Endometrial microvascular endothelial cells (primary cell): ENCODE data around the gene VWCE. TPM values are rescaled to one million over a fixed set of nuclear protein-coding genes. Genes with fewer than 3 reads are reported as not detected.
"Not testable (repeated sequence)": the region's sequence is repeated elsewhere in the genome, so short reads cannot be mapped to it uniquely, and the experiment has no call there.

ENCODE experiments used
- in situ Hi-C: cut with HindIII; loops from 2 replicates; pipeline ENCODE4 v1.10.0; 2017; ENCODE audit warnings: low sequenced_read_pairs, low pct_unique_long_range_greater_than_20kb; ENCODE audit errors: inconsistent ontology term
- total RNA-seq: library from RNA; depleted of rRNA; stranded (reverse); fragments of >200 nt; gene quantifications from one replicate; pipeline ENCODE4 v1.2.3, GENCODE V29; 2015; ENCODE audit errors: inconsistent ontology term

The VWCE gene
- total RNA-seq, 1 donor from 2014 or later: 6.6 TPM

GRCh38 chr11:61229458-61229857, 65.7 kb downstream of the VWCE start:
- in situ Hi-C loops: not testable (repeated sequence)

GRCh38 chr11:61226457-61227137, 68.5 kb downstream of the VWCE start:
- in situ Hi-C loops: not testable (repeated sequence)

- in situ Hi-C loops: not testable (repeated sequence)
These were observed 72.4 kb downstream of the VWCE start for GRCh38 chr11:61222692-61223091.

DNA sequence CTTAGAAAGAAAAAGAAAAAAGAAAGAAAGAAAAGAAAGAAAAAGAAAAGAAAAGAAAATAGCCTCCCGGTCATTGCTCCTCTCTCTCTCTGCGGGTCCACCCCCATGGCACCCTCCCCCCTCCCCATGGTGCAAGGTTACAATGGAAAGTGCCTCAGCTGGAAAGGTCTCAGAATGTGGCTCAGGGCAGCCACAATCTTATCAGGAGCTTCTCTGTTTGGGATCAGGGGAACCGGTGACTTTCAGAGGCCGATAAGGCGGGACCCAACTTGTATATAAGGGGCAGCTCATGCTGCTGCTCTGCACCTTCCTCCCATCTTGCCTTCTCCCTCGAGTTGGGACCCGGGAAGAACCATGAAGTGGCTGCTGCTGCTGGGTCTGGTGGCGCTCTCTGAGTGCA, 73.1 kb downstream of the VWCE start, which contains the start of gene PGA4:
TSS of gene PGA4 (plus strand) at position 301 of the 400 bp plus-strand sequence. CDS start at position 355, 54 bp downstream.
- in situ Hi-C loops: not testable (repeated sequence)

- in situ Hi-C loops: not testable (repeated sequence)
These were observed 76.1 kb downstream of the VWCE start for GRCh38 chr11:61219016-61219415.

GRCh38 chr11:61218306-61218705, 76.8 kb downstream of the VWCE start:
- in situ Hi-C loops: not testable (repeated sequence)

- in situ Hi-C loops: not testable (repeated sequence)
These were observed 81.3 kb downstream of the VWCE start for GRCh38 chr11:61213711-61214324.

- in situ Hi-C loops: not testable (repeated sequence)
These were observed 82.9 kb downstream of the VWCE start for GRCh38 chr11:61212202-61212601.

GRCh38 chr11:61211327-61211952, 83.7 kb downstream of the VWCE start:
- in situ Hi-C loops: not testable (repeated sequence)

DNA sequence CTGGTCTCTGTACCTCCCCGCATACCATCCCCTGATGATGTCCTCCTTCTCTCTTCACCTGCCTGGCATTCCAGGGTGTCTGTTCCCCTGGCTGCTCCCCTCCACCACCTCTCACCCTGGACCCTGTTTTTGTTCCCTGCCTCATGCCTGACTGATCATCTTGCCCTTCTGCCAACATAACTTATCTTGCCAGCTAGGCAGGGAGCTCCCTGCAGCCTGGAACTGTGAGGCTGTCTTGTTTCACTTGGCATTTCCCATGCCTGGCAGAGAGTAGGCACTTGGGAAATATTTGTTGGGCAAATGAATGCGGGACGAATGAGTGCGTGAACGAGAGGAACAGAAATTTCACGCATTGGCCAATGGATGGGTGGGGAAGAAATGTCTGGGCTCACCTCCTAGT, 84.5 kb downstream of the VWCE start:
- in situ Hi-C loops: not testable (repeated sequence)

Other genes with a start within 250 kb of the VWCE start
- gene CD5, start 192.8 kb downstream of the VWCE start, total RNA-seq: not detected
- 20.4 TPM for gene VPS37C, start 133.9 kb downstream of the VWCE start, total RNA-seq
- gene PGA3, start 91.8 kb downstream of the VWCE start, total RNA-seq: not detected
- not detected for gene PGA4, start 73.0 kb downstream of the VWCE start, total RNA-seq
- gene PGA5, start 54.1 kb downstream of the VWCE start, total RNA-seq: not detected
- gene DDB1, start 37.8 kb upstream of the VWCE start, total RNA-seq: 222 TPM
- 30.4 TPM for gene TKFC, start 37.9 kb upstream of the VWCE start, total RNA-seq
- 79.1 TPM for gene CYB561A3, start 66.6 kb upstream of the VWCE start, total RNA-seq
- 20.2 TPM for gene TMEM138, start 67.1 kb upstream of the VWCE start, total RNA-seq
- 17.0 TPM for gene TMEM216, start 97.3 kb upstream of the VWCE start, total RNA-seq
- 33.3 TPM for gene CPSF7, start 134.7 kb upstream of the VWCE start, total RNA-seq
- 103 TPM for gene SDHAF2, start 134.8 kb upstream of the VWCE start, total RNA-seq
- not detected for gene LRRC10B, start 213.4 kb upstream of the VWCE start, total RNA-seq